Fibroblast of lung (primary cell): Measurements from ENCODE around the gene IGFLR1.

Experiments
- EZH2 ChIP-seq: IDR thresholded peaks from 2 replicates; pipeline ENCODE4 v1.5.1; 2012; ENCODE audit warnings: low read length, control low read depth, mild to moderate bottlenecking; ENCODE audit errors: missing control alignments
- TF ChIP-seq, protein P1 (sequence below), 2 donors: IDR thresholded peaks in 1 of 2; conservative IDR thresholded peaks in 1 of 2; 1 replicate in 1 of 2; 2 replicates in 1 of 2; pipeline ENCODE4 v1.5.1; 2011 to 2012; ENCODE audit warnings: low read length in 2 of 2, control low read depth in 1 of 2, inconsistent platforms in 1 of 2, low read depth in 1 of 2, mild to moderate bottlenecking in 1 of 2

DNA sequence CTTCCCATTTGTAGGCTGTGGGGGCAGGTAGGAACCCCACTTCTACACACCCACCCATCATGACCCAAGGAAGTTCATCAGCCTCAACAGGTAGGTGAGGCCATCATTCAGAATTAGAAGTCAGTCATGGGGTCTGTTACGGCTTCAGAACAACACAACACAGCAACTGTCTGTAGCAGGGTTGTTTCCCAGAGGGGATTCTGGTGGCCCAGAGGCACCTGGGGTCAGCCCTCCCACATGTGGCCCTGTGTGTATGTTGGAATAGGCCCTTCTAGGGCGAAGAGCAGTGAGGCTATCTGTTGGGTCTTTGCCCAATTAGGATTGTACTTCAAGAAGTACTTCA is 3.4 kb downstream of the IGFLR1 start:
- TF ChIP-seq, protein P1, sequence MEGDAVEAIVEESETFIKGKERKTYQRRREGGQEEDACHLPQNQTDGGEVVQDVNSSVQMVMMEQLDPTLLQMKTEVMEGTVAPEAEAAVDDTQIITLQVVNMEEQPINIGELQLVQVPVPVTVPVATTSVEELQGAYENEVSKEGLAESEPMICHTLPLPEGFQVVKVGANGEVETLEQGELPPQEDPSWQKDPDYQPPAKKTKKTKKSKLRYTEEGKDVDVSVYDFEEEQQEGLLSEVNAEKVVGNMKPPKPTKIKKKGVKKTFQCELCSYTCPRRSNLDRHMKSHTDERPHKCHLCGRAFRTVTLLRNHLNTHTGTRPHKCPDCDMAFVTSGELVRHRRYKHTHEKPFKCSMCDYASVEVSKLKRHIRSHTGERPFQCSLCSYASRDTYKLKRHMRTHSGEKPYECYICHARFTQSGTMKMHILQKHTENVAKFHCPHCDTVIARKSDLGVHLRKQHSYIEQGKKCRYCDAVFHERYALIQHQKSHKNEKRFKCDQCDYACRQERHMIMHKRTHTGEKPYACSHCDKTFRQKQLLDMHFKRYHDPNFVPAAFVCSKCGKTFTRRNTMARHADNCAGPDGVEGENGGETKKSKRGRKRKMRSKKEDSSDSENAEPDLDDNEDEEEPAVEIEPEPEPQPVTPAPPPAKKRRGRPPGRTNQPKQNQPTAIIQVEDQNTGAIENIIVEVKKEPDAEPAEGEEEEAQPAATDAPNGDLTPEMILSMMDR (conservative IDR thresholded peaks at IDR 0.05 in 1 of 2, IDR thresholded peaks at IDR 0.05 in 1 of 2; ENCODE audit: low read depth in 1 of 2, low read length in 2 of 2): no peak
- TF ChIP-seq EZH2: no peak
